K562 (cell line): ENCODE measurements around the gene NT5DC4. TPM values are rescaled to one million over a fixed set of nuclear protein-coding genes. Genes with fewer than 3 reads are reported as not detected.

Source experiments
- ATAC-seq: fragments of 200-7000 bp; cut with Tn5 transposase; 3 replicates; pipeline ENCODE4 v1.9.1; 2020; ENCODE audit warnings: moderate library complexity
- BruUV-seq: library from RNA; stranded (reverse); fragments of 400-500 nt; replicated peaks from 2 replicates; lab custom pipeline; 2021; lab: Mats Ljungman, UMichigan
- CTCF ChIA-PET: fragments of 300-600 bp; formaldehyde crosslinking; extraction: SDS; loops from one replicate; lab custom pipeline; 2021; ENCODE audit warnings: low intra/inter-chr PET ratio; lab: Yijun Ruan, JAX
- POLR2A ChIA-PET: fragments of 300-600, 350-650 bp; sonication (Branson Sonifier 250); formaldehyde crosslinking; extraction: SDS; loops from one replicate; lab custom pipeline; 2021; ENCODE audit warnings: antibody characterized with exemption, inconsistent platforms; lab: Yijun Ruan, JAX
- DNase-seq, 4 experiments: peaks; one replicate each; pipeline versions ENCODE4 v3.0.0 to v3.0.0-alpha.2; 2011 to 2018; ENCODE audit warnings: low spot score in 3 of 4, mixed read lengths in 3 of 4; ENCODE audit errors: extremely low read depth in 1 of 4
- FAIRE-seq: peaks from 2 replicates; lab custom pipeline; 2011; peaks lifted over from hg19 to GRCh38; lab: Jason Lieb, UNC
- H2AFZ ChIP-seq: 2 replicates; pipeline ENCODE4 v1.6.0; 2011; ENCODE audit warnings: low read depth, low read length, control low read depth, inconsistent platforms
- H3K27ac ChIP-seq: fragments of 200-600 bp; 3 replicates; pipeline ENCODE4 v1.8.0; 2011; ENCODE audit warnings: low read depth, mild to moderate bottlenecking, control low read depth, inconsistent platforms, low read length, moderate library complexity, mixed read lengths; ENCODE audit errors: extremely low read depth
- H3K27me3 ChIP-seq, 2 experiments: fragments of 300-600 bp in 1 of 2; 2 replicates in 1 of 2; 3 replicates in 1 of 2; pipeline versions ENCODE4 v1.6.0 to v1.8.0; 2011; ENCODE audit warnings: inconsistent platforms in 2 of 2, low read length in 2 of 2, mild to moderate bottlenecking in 1 of 2, mixed read lengths in 1 of 2, moderate library complexity in 1 of 2; ENCODE audit not compliant: control insufficient read depth in 2 of 2, insufficient read depth in 2 of 2
- H3K36me3 ChIP-seq: fragments of 300-600 bp; 3 replicates; pipeline ENCODE4 v1.8.0; 2011; ENCODE audit warnings: mild to moderate bottlenecking, low read length, inconsistent platforms; ENCODE audit not compliant: control insufficient read depth, insufficient read depth
- H3K4me1 ChIP-seq, 2 experiments: fragments of 200-600 bp in 1 of 2; replicated peaks in 1 of 2; 2 replicates in 1 of 2; 3 replicates in 1 of 2; pipeline versions ENCODE4 v1.5.1 to v1.8.0; 2011; ENCODE audit warnings: inconsistent platforms in 2 of 2, low read length in 2 of 2, mild to moderate bottlenecking in 1 of 2, mixed read lengths in 1 of 2, moderate library complexity in 1 of 2; ENCODE audit not compliant: control insufficient read depth in 2 of 2, insufficient read depth in 2 of 2
- H3K4me2 ChIP-seq: 2 replicates; pipeline ENCODE4 v1.6.1; 2011; ENCODE audit warnings: low read length, control low read depth, inconsistent platforms, mixed read lengths; ENCODE audit not compliant: insufficient read depth
- H3K4me3 ChIP-seq: fragments of 200-600 bp; sonication (generic), shearing (Covaris generic); 2 replicates; pipeline ENCODE4 v1.5.1; 2016; ENCODE audit warnings: control low read depth, inconsistent platforms
- H3K79me2 ChIP-seq: fragments of 200-600 bp; 3 replicates; pipeline ENCODE4 v1.8.0; 2011; ENCODE audit warnings: low read length, inconsistent platforms; ENCODE audit not compliant: control insufficient read depth, insufficient read depth
- H3K9ac ChIP-seq, 2 experiments: 2 replicates each; pipeline versions ENCODE4 v1.6.0 to v1.6.1; 2011; ENCODE audit warnings: low read depth in 2 of 2, low read length in 2 of 2, control low read depth in 1 of 2, inconsistent platforms in 1 of 2, mild to moderate bottlenecking in 1 of 2, mixed read lengths in 1 of 2; ENCODE audit not compliant: insufficient read depth in 1 of 2
- H3K9me1 ChIP-seq: one replicate; pipeline ENCODE4 v1.6.0; 2011; ENCODE audit warnings: inconsistent platforms, mild to moderate bottlenecking, low read length, moderate library complexity; ENCODE audit not compliant: control insufficient read depth, insufficient read depth
- H3K9me3 ChIP-seq: replicated peaks from 2 replicates; pipeline ENCODE4 v1.5.1; 2011; ENCODE audit warnings: low read depth, low read length, inconsistent platforms; ENCODE audit not compliant: control insufficient read depth, insufficient read depth
- H4K20me1 ChIP-seq: replicated peaks from 2 replicates; pipeline ENCODE4 v1.6.1; 2011; ENCODE audit warnings: low read length, inconsistent platforms, mixed read lengths; ENCODE audit not compliant: control insufficient read depth, insufficient read depth
- ATF6 ChIP-seq: sonication (generic); formaldehyde crosslinking; IDR thresholded peaks from 2 replicates; pipeline ENCODE4 v1.4.0; 2020; ENCODE audit warnings: mild to moderate bottlenecking, missing genetic modification reagents
- BDP1 ChIP-seq: IDR thresholded peaks from 3 replicates; pipeline ENCODE4 v1.6.1; 2011; ENCODE audit not compliant: insufficient read length, insufficient read depth
- CHD2 ChIP-seq: IDR thresholded peaks from 2 replicates; pipeline ENCODE4 v1.6.1; 2011; ENCODE audit warnings: low read depth, low read length
- CTCFL ChIP-seq: IDR thresholded peaks from 2 replicates; pipeline ENCODE4 v1.6.1; 2011; ENCODE audit warnings: borderline replicate concordance, low read depth, mild to moderate bottlenecking, moderate library complexity, low read length; ENCODE audit not compliant: insufficient read depth, poor library complexity, severe bottlenecking
- DACH1 ChIP-seq: fragments of 450-650 bp; IDR thresholded peaks from 2 replicates; pipeline ENCODE4 v1.6.1; 2018; ENCODE audit not compliant: partially characterized antibody
- HDAC3 ChIP-seq: fragments of 450-650 bp; IDR thresholded peaks from 2 replicates; pipeline ENCODE4 v1.6.1; 2018; ENCODE audit warnings: borderline replicate concordance, mild to moderate bottlenecking, moderate library complexity; ENCODE audit not compliant: partially characterized antibody
- LEF1 ChIP-seq: fragments of 450-650 bp; IDR thresholded peaks from 2 replicates; pipeline ENCODE4 v1.6.1; 2016; ENCODE audit warnings: mild to moderate bottlenecking
- PHF20 ChIP-seq: fragments of 450-650 bp; IDR thresholded peaks from 2 replicates; pipeline ENCODE4 v1.6.1; 2018; ENCODE audit not compliant: partially characterized antibody
- RBM39 ChIP-seq: fragments of 200-400 bp; formaldehyde crosslinking; optimal IDR thresholded peaks from 2 replicates; pipeline ENCODE3; 2018; ENCODE audit warnings: low read depth, low read length
- RCOR1 ChIP-seq, 2 experiments: IDR thresholded peaks; 2 replicates each; pipeline ENCODE4 v1.6.1; 2012; ENCODE audit warnings: low read depth in 2 of 2, low read length in 2 of 2, borderline replicate concordance in 1 of 2, improper control_type of control experiment in 1 of 2
- SNIP1 ChIP-seq: fragments of 450-650 bp; IDR thresholded peaks from 2 replicates; pipeline ENCODE4 v1.7.1; 2017; ENCODE audit warnings: low read depth, mild to moderate bottlenecking
- XRCC4 ChIP-seq: IDR thresholded peaks from one replicate; pipeline ENCODE4 v1.6.1; 2011; ENCODE audit not compliant: insufficient read depth, insufficient read length; ENCODE audit errors: extremely low read depth
- ZBTB9 ChIP-seq: fragments of 450-650 bp; formaldehyde crosslinking; IDR thresholded peaks from 2 replicates; pipeline ENCODE4 v1.4.0; 2020; ENCODE audit warnings: mild to moderate bottlenecking, moderate library complexity
- ZNF384 ChIP-seq: IDR thresholded peaks from 2 replicates; pipeline ENCODE4 v1.6.1; 2012; ENCODE audit warnings: low read depth, low read length, improper control_type of control experiment
- ZNF586 ChIP-seq: fragments of 450-650 bp; formaldehyde crosslinking; conservative IDR thresholded peaks from 2 replicates; pipeline ENCODE4 v1.4.0; 2020; ENCODE audit warnings: mild to moderate bottlenecking, moderate library complexity
- WGBS: fragments of 100-300 bp; shearing (Covaris generic); methylation state at CpG from one replicate; pipeline ENCODE4 v1.1.6; 2016; ENCODE audit warnings: low coverage, mixed read lengths; ENCODE audit not compliant: insufficient coverage; ENCODE audit errors: missing lambda C conversion rate; 5-methylcytosine and 5-hydroxymethylcytosine counted together
- in situ Hi-C: fragments of 300-500 bp; cut with MboI; formaldehyde crosslinking; loops from 4 replicates; pipeline ENCODE4 v1.15.0; 2018; ENCODE audit warnings: inconsistent platforms, mixed read lengths
- intact Hi-C: fragments of 100-400 bp; cut with micrococcal nuclease; formaldehyde crosslinking; loops from 2 replicates; pipeline ENCODE4 v1.14.2; 2022
- polyA plus RNA-seq, 8 experiments: library from polyadenylated mRNA; depleted of rRNA in 4 of 8; stranded (reverse) in 5 of 8; unstranded in 3 of 8; fragments of >200 nt; fragmentation: Nextera tagmentation in 2 of 8; fragmentation: Illumina TruSeq in 1 of 8; extraction: Ambion mirVana in 2 of 8; extraction: Trizol in 1 of 8; gene quantifications; 2 replicates each; pipeline versions ENCODE4 v1.2.1 to v1.2.3, GENCODE V29; 2011 to 2014; ENCODE audit warnings: inconsistent platforms in 1 of 8, missing spikeins in 1 of 8
- total RNA-seq, 7 experiments: library from RNA; depleted of rRNA in 6 of 7; stranded (reverse); fragments of >200 nt in 6 of 7; fragmentation: Illumina TruSeq in 2 of 7; extraction: Trizol in 2 of 7; gene quantifications; 2 replicates each; pipeline versions ENCODE4 v1.2.1 to v1.2.3, GENCODE V29; 2011 to 2021; ENCODE audit warnings: low replicate concordance in 1 of 7
- TF ChIP-seq, protein P1 (sequence below): sonication (generic); IDR thresholded peaks from 2 replicates; pipeline ENCODE4 v1.6.1; 2016

NT5DC4 gene
- total and polyA plus RNA-seq, 9 of the 15 experiments (the other 6 are each of a cell fraction or from before 2014, with no cell fraction given), result 0.44 to 6.9 (median 2.5) TPM

DNA sequence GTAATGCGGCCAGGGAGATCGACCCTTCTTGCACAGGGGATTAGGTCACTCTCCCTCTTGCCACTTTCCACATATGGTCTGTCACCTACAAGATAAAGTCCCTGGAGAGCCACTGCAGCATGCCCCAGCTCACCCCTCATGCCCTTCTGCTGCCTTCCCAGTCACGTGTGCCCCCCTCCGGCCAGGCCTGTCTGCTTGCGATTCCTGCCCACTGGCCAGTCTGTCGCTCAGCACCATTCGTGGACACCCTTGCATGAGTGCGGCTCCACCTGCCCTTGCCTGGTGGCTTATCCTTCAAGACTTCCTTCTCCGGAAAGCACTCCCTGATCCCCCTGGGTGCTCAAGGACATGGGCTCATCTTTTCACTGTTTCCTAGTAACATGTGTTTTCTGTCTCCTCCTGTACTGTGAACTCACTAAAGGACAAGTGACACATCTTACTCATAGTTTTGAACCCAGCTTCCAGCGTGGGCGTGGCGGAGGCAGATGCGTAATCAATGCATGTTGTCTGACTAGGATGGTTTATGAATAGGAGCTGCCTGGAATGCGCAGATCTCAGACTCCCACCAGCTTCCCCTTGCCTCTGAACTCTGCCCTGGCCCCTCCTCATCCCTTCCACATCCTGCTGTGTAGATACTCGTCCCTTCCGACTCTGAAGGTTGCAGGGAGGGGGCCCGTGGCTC lies 7.8 kb upstream of the NT5DC4 start:
- no TSS peak for BruUV-seq
- peak; percentile 70 to 92 (median 74) for DNase-seq
- TF ChIP-seq ZNF586 (CRISPR knock-in tag) (no peak), HDAC3 (no peak), ZBTB9 (CRISPR knock-in tag) (no peak), CTCFL (no peak), BDP1 (no peak), CHD2 (no peak), ATF6 (CRISPR knock-in tag) (no peak), ZNF384 (no peak), RBM39 (no peak), RCOR1 (IDR thresholded peaks at IDR 0.05; ENCODE audit: borderline replicate concordance in 1 of 2, low read depth in 2 of 2, low read length in 2 of 2) (peak in 1 of 2 experiments; percentile 76; a peak in 1 of 4 replicates), PHF20 (no peak), DACH1 (no peak), LEF1 (no peak), SNIP1 (no peak), XRCC4 (no peak)
- TF ChIP-seq, protein P1, sequence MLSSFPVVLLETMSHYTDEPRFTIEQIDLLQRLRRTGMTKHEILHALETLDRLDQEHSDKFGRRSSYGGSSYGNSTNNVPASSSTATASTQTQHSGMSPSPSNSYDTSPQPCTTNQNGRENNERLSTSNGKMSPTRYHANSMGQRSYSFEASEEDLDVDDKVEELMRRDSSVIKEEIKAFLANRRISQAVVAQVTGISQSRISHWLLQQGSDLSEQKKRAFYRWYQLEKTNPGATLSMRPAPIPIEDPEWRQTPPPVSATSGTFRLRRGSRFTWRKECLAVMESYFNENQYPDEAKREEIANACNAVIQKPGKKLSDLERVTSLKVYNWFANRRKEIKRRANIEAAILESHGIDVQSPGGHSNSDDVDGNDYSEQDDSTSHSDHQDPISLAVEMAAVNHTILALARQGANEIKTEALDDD, result no peak; the same call in 1 of the 2 replicates

More for the DNA sequence above, 7.8 kb upstream of the NT5DC4 start:
- ATAC-seq (peak; percentile 72), FAIRE-seq (peak; percentile 92)
- no peaks in the 10 kb centered on the region for H3K36me3 ChIP-seq
- 12% methylated on average over 17 of the region's 17 CpGs for WGBS
- H3K4me3 ChIP-seq, result no peak overlapping the region
- intact Hi-C loops, result no loop called here
- H3K79me2 ChIP-seq, result no peaks in the 10 kb centered on the region
- H3K4me2 ChIP-seq, result peak overlapping the region; percentile 69
- ChIA-PET POLR2A (interaction anchor here (0.7 to 1.9 kb wide), 4 partner anchors 29 to 86 kb away, joined by 3 to 7 read pairs (median 4); no protein-coding TSS in a partner anchor), CTCF (no interaction called here)
- H3K9me1 ChIP-seq, result no peaks in the 10 kb centered on the region
- peak overlapping the region; percentile 74 for H2AFZ ChIP-seq
- no peaks in the 10 kb centered on the region for H3K27me3 ChIP-seq
- no peaks in the 10 kb centered on the region for H4K20me1 ChIP-seq
- H3K27ac ChIP-seq, result peak overlapping the region; percentile 23; the same call in 1 of the 3 replicates
- peaks cover 1% of the 10 kb centered on the region; the same call in 1 of the 2 replicates for H3K9me3 ChIP-seq
- peak overlapping the region; percentile 19 to 59; a peak in 3 of 4 replicates for H3K9ac ChIP-seq
- H3K4me1 ChIP-seq, result peaks cover 30 to 36% of the 10 kb centered on the region in 2 experiments
- in situ Hi-C loops, result no loop called here
